Liver (tissue), 9 donors: ENCODE measurements around the gene ZNF79. TPM values are rescaled to one million over a fixed set of nuclear protein-coding genes. Genes with fewer than 3 reads are reported as not detected.

Experiments
- DNase-seq: peaks from one replicate; pipeline ENCODE4 v3.0.0-alpha.2; 2017; ENCODE audit warnings: low spot score
- H3K27ac ChIP-seq, 2 donors: one replicate each; pipeline ENCODE4 v1.7.0; 2013; ENCODE audit warnings: inconsistent platforms in 2 of 2, low read length in 2 of 2, control low read depth in 1 of 2, low read depth in 1 of 2, mild to moderate bottlenecking in 1 of 2
- H3K27me3 ChIP-seq, 4 donors: one replicate each; pipeline versions ENCODE4 v1.6.1 to v1.7.0; 2013; ENCODE audit warnings: low read length in 3 of 4, inconsistent platforms in 1 of 4, mild to moderate bottlenecking in 1 of 4, moderate library complexity in 1 of 4; ENCODE audit not compliant: control insufficient read depth in 4 of 4, insufficient read depth in 4 of 4
- H3K36me3 ChIP-seq, 4 donors: one replicate each; pipeline versions ENCODE4 v1.6.1 to v1.7.0; 2013; ENCODE audit warnings: low read length in 3 of 4, mild to moderate bottlenecking in 3 of 4, low read depth in 1 of 4, moderate library complexity in 1 of 4; ENCODE audit not compliant: control insufficient read depth in 4 of 4, insufficient read depth in 3 of 4
- H3K4me1 ChIP-seq, 4 donors: one replicate each; pipeline versions ENCODE4 v1.6.1 to v1.7.0; 2013; ENCODE audit warnings: low read length in 3 of 4, mild to moderate bottlenecking in 3 of 4, moderate library complexity in 1 of 4; ENCODE audit not compliant: control insufficient read depth in 4 of 4, insufficient read depth in 4 of 4
- H3K4me3 ChIP-seq, 3 donors: one replicate each; pipeline versions ENCODE4 v1.6.1 to v1.7.0; 2013; ENCODE audit warnings: low read length in 3 of 3, control low read depth in 1 of 3, low read depth in 1 of 3, mild to moderate bottlenecking in 1 of 3
- H3K9ac ChIP-seq, 2 donors: one replicate each; pipeline ENCODE4 v1.7.0; 2013; ENCODE audit warnings: low read length in 2 of 2, mild to moderate bottlenecking in 2 of 2, moderate library complexity in 2 of 2, control low read depth in 1 of 2, low read depth in 1 of 2
- H3K9me3 ChIP-seq, 4 donors: one replicate each; pipeline versions ENCODE4 v1.6.1 to v1.7.0; 2013; ENCODE audit warnings: low read length in 3 of 4; ENCODE audit not compliant: control insufficient read depth in 4 of 4
- ATF3 ChIP-seq: IDR thresholded peaks from 2 replicates; pipeline ENCODE4 v1.6.1; 2016; ENCODE audit warnings: antibody characterized with exemption
- CTCF ChIP-seq: fragments of 150-350 bp; IDR thresholded peaks from 2 replicates; pipeline ENCODE4 v1.5.1; 2017; ENCODE audit warnings: improper control_type of control experiment, low read depth, low read length; ENCODE audit not compliant: missing input control
- EGR1 ChIP-seq, 2 donors: IDR thresholded peaks; 2 replicates each; pipeline ENCODE4 v1.6.1; 2016 to 2018; ENCODE audit warnings: antibody characterized with exemption in 2 of 2, low read depth in 2 of 2
- FOXA1 ChIP-seq: IDR thresholded peaks from 2 replicates; pipeline ENCODE4 v1.6.1; 2016; ENCODE audit warnings: antibody characterized with exemption
- FOXA2 ChIP-seq: IDR thresholded peaks from 2 replicates; pipeline ENCODE4 v1.6.1; 2016; ENCODE audit warnings: antibody characterized with exemption
- GABPA ChIP-seq, 2 donors: IDR thresholded peaks in 1 of 2; conservative IDR thresholded peaks in 1 of 2; 2 replicates each; pipeline ENCODE4 v1.6.1; 2016; ENCODE audit warnings: antibody characterized with exemption in 2 of 2, mild to moderate bottlenecking in 1 of 2, moderate library complexity in 1 of 2
- HNF4A ChIP-seq, 2 donors: conservative IDR thresholded peaks; 2 replicates each; pipeline ENCODE4 v1.6.1; 2016; ENCODE audit warnings: antibody characterized with exemption in 2 of 2, mild to moderate bottlenecking in 2 of 2
- HNF4G ChIP-seq: IDR thresholded peaks from 2 replicates; pipeline ENCODE4 v1.6.1; 2016; ENCODE audit warnings: antibody characterized with exemption
- NR2F2 ChIP-seq: IDR thresholded peaks from 2 replicates; pipeline ENCODE4 v1.6.1; 2016; ENCODE audit warnings: antibody characterized with exemption
- RAD21 ChIP-seq, 2 donors: IDR thresholded peaks; 2 replicates each; pipeline ENCODE4 v1.6.1; 2016; ENCODE audit warnings: antibody characterized with exemption in 2 of 2, mild to moderate bottlenecking in 2 of 2
- REST ChIP-seq: IDR thresholded peaks from 2 replicates; pipeline ENCODE4 v1.6.1; 2016; ENCODE audit warnings: antibody characterized with exemption, mild to moderate bottlenecking
- TAF1 ChIP-seq: conservative IDR thresholded peaks from 2 replicates; pipeline ENCODE4 v1.6.1; 2016; ENCODE audit warnings: antibody characterized with exemption, mild to moderate bottlenecking
- YY1 ChIP-seq: IDR thresholded peaks from 2 replicates; pipeline ENCODE4 v1.6.1; 2016; ENCODE audit warnings: antibody characterized with exemption, mild to moderate bottlenecking
- ZBTB33 ChIP-seq: IDR thresholded peaks from 2 replicates; pipeline ENCODE4 v1.6.1; 2016; ENCODE audit warnings: antibody characterized with exemption
- WGBS: extraction: QIAGEN DNeasy Blood & Tissue Kit; methylation state at CpG from one replicate; pipeline ENCODE4 v1.1.7; 2013; 5-methylcytosine and 5-hydroxymethylcytosine counted together
- polyA plus RNA-seq, 2 donors: library from polyadenylated mRNA; stranded (reverse) in 1 of 2; unstranded in 1 of 2; fragments of 200-250 nt in 1 of 2; fragments of >200 nt in 1 of 2; fragmentation: Nextera tagmentation in 1 of 2; extraction: Ambion mirVana in 1 of 2; gene quantifications; one replicate each; pipeline versions ENCODE4 v1.2.1 to v1.2.3, GENCODE V29; 2013 to 2015
- total RNA-seq, 2 donors: library from RNA; depleted of rRNA; stranded (reverse); fragments of >200 nt; gene quantifications; one replicate each; pipeline ENCODE4 v1.2.3, GENCODE V29; 2014
- donor health status: healthy.
- donor health status: healthy.
- donor health status: healthy.
- donor health status: healthy.
- donor health status: healthy.

Gene ZNF79
- total and polyA plus RNA-seq, 4 donors = 2.2 to 6.9 (median 4.2) TPM

- TF ChIP-seq ZBTB33 (peak; percentile 91), FOXA2 (peak; percentile 94), TAF1 (no peak), FOXA1 (peak; percentile 67), HNF4A (conservative IDR thresholded peaks at IDR 0.05) (peak; percentile 58 to 82), YY1 (peak; percentile 60), EGR1 (IDR thresholded peaks at IDR 0.05; ENCODE audit: low read depth in 2 of 2) (no peak)
Observed at GRCh38 chr9:127452691-127453090, 28.5 kb downstream of the ZNF79 start (continued).

GRCh38 chr9:127455324-127455992 is 31.3 kb downstream of the ZNF79 start:
- TF ChIP-seq HNF4G = no peak
- peak; percentile 68 to 80 for TF ChIP-seq RAD21 (IDR thresholded peaks at IDR 0.05)
- peak; percentile 47 for TF ChIP-seq CTCF
- TF ChIP-seq GABPA (IDR thresholded peaks at IDR 0.05 in 1 of 2, conservative IDR thresholded peaks at IDR 0.05 in 1 of 2) = peak in 1 of 2 donors; percentile 57
- Histone ChIP-seq H3K27ac (no peak overlapping the region), H3K9me3 (no peaks in the 10 kb centered on the region), H3K27me3 (no peaks in the 10 kb centered on the region), H3K36me3 (peaks cover 5 to 22% (median 11%) of the 10 kb centered on the region in 4 donors), H3K4me1 (peaks cover 2 to 27% (median 16%) of the 10 kb centered on the region in 4 donors), H3K9ac (no peak overlapping the region), H3K4me3 (no peak overlapping the region)
- peak; percentile 56 for DNase-seq
- WGBS = 53% methylated on average over 6 of the region's 6 CpGs

GRCh38 chr9:127457191-127457878 is 33.2 kb downstream of the ZNF79 start:
- Histone ChIP-seq H3K9me3 (no peaks in the 10 kb centered on the region), H3K4me1 (peaks cover 2 to 19% (median 11%) of the 10 kb centered on the region in 4 donors), H3K4me3 (no peak overlapping the region), H3K9ac (no peak overlapping the region), H3K27me3 (no peaks in the 10 kb centered on the region), H3K36me3 (peaks cover 15 to 34% (median 21%) of the 10 kb centered on the region in 4 donors), H3K27ac (no peak overlapping the region)
- no peak for TF ChIP-seq ATF3
- TF ChIP-seq NR2F2 = no peak
- no peak for TF ChIP-seq FOXA1
- no peak for TF ChIP-seq REST
- TF ChIP-seq HNF4A (conservative IDR thresholded peaks at IDR 0.05) = no peak
- no peak for TF ChIP-seq TAF1
- TF ChIP-seq YY1 = no peak
- no peak for TF ChIP-seq EGR1 (IDR thresholded peaks at IDR 0.05; ENCODE audit: low read depth in 2 of 2)
- no peak for TF ChIP-seq CTCF
- WGBS = 93% methylated on average over 17 of the region's 17 CpGs
- no peak for DNase-seq
